Upper lobe of left lung (tissue), 6 donors: Measurements from ENCODE around the gene ZDHHC11B. TPM values are rescaled to one million over a fixed set of nuclear protein-coding genes. Genes with fewer than 3 reads are reported as not detected.

Experiments
- ATAC-seq, 2 donors: fragments of 200-7000 bp; cut with Tn5 transposase; one replicate each; pipeline ENCODE4 v1.9.1; 2022; ENCODE audit warnings: mild to moderate bottlenecking in 2 of 2, moderate library complexity in 2 of 2; ENCODE audit not compliant: low FRiP score in 2 of 2
- DNase-seq, 2 donors: peaks; one replicate each; pipeline ENCODE4 v3.0.0-alpha.2; 2019 to 2020
- H3K27ac ChIP-seq, 4 donors: fragments of 200-600 bp; sonication (generic); one replicate each; pipeline ENCODE4 v1.5.1; 2016 to 2019
- H3K27me3 ChIP-seq, 4 donors: fragments of 200-600 bp; sonication (generic); one replicate each; pipeline ENCODE4 v1.5.1; 2017 to 2019
- H3K36me3 ChIP-seq, 4 donors: fragments of 200-600 bp; sonication (generic); one replicate each; pipeline ENCODE4 v1.5.1; 2016 to 2019
- H3K4me1 ChIP-seq, 4 donors: fragments of 200-600 bp; sonication (generic); one replicate each; pipeline ENCODE4 v1.5.1; 2018 to 2019
- H3K4me3 ChIP-seq, 4 donors: fragments of 200-600 bp; sonication (generic); one replicate each; pipeline ENCODE4 v1.5.1; 2017 to 2019; ENCODE audit warnings: mild to moderate bottlenecking in 2 of 4, moderate library complexity in 1 of 4
- H3K9me3 ChIP-seq, 4 donors: fragments of 200-600 bp; sonication (generic); one replicate each; pipeline ENCODE4 v1.5.1; 2018 to 2019
- CTCF ChIP-seq, 6 experiments: fragments of 450-650 bp in 4 of 6; fragments of 200-600 bp in 2 of 6; sonication (generic) in 2 of 6; IDR thresholded peaks; one replicate each; pipeline ENCODE4 v1.5.1; 2016 to 2019; ENCODE audit warnings: antibody characterized with exemption in 6 of 6
- EP300 ChIP-seq, 4 donors: sonication (generic); formaldehyde crosslinking; IDR thresholded peaks; one replicate each; pipeline ENCODE4 v1.5.1; 2017; ENCODE audit warnings: antibody characterized with exemption in 4 of 4, control low read depth in 2 of 4
- POLR2A ChIP-seq, 4 donors: fragments of 450-650 bp; IDR thresholded peaks; one replicate each; pipeline ENCODE4 v1.5.1; 2016 to 2017; ENCODE audit warnings: antibody characterized with exemption in 4 of 4, mild to moderate bottlenecking in 2 of 4
- POLR2AphosphoS5 ChIP-seq, 2 donors: sonication (generic); formaldehyde crosslinking; IDR thresholded peaks; one replicate each; pipeline ENCODE4 v1.5.1; 2017; ENCODE audit warnings: antibody characterized with exemption in 2 of 2
- WGBS, 2 donors: methylation state at CpG; one replicate each; pipeline ENCODE4 v1.1.5; 2017 to 2018; 5-methylcytosine and 5-hydroxymethylcytosine counted together
- total RNA-seq, 6 donors: library from RNA; depleted of rRNA in 4 of 6; stranded (reverse); fragments of >200 nt in 4 of 6; gene quantifications; one replicate each; pipeline versions ENCODE4 v1.1.0 to v1.2.1, GENCODE V29; 2016 to 2021
- donor health status: DM: no; HTN: no; CAD: no; lungs with moderate emphysema.
- donor health status: DM: no; HTN: yes; CAD: no; lungs with severe emphysema.

Gene ZDHHC11B
- total RNA-seq, 6 donors from 2014 or later, result 7.4 to 40.8 (median 13.1) TPM

GRCh38 chr5:660491-661030, 124.0 kb downstream of the ZDHHC11B start:
- 96 to 97% methylated on average over 5 to 11 of the region's 11 CpGs for WGBS, 2 donors
- Histone ChIP-seq H3K4me1 (no peaks in the 10 kb centered on the region), H3K4me3 (no peak overlapping the region), H3K36me3 (peaks cover 0 to 78% (median 34%) of the 10 kb centered on the region in 4 donors), H3K27me3 (no peaks in the 10 kb centered on the region), H3K27ac (no peak overlapping the region), H3K9me3 (no peaks in the 10 kb centered on the region)
- TF ChIP-seq POLR2A (IDR thresholded peaks at IDR 0.05) (no peak), CTCF (IDR thresholded peaks at IDR 0.05) (no peak), POLR2AphosphoS5 (IDR thresholded peaks at IDR 0.05) (no peak), EP300 (IDR thresholded peaks at IDR 0.05) (no peak)
- no peak for DNase-seq
- no peak for ATAC-seq

Other genes with a start within 250 kb of the ZDHHC11B start
- gene CEP72, start 172.4 kb downstream of the ZDHHC11B start, total RNA-seq, result 10 to 100 TPM in 2 of 6 donors, 1 to 10 TPM in 4; 6.8 to 21.0 (median 9.4) TPM
- 10 to 100 TPM; 14.3 to 42.7 (median 19.1) TPM for gene TPPP, start 91.4 kb downstream of the ZDHHC11B start, total RNA-seq
- gene ZDHHC11, start 66.3 kb upstream of the ZDHHC11B start, total RNA-seq, result 10 to 100 TPM; 18.9 to 64.6 (median 27.5) TPM
- gene BRD9, start 108.1 kb upstream of the ZDHHC11B start, total RNA-seq, result 100 to 1,000 TPM in 1 of 6 donors, 10 to 100 TPM in 5; 37.5 to 160 (median 42.3) TPM
- gene TRIP13, start 108.2 kb upstream of the ZDHHC11B start, total RNA-seq, result 1 to 10 TPM; 1.0 to 2.1 (median 1.5) TPM
- gene NKD2, start 224.1 kb upstream of the ZDHHC11B start, total RNA-seq, result 100 to 1,000 TPM in 1 of 6 donors, 10 to 100 TPM in 4, 1 to 10 TPM in 1; 8.9 to 126 (median 50.6) TPM